GM12874 (cell line): ENCODE results near the gene RFPL4AL1.
"Not testable (repeated sequence)": the region's sequence is repeated elsewhere in the genome, so short reads cannot be mapped to it uniquely, and the experiment has no call there.

ENCODE experiments used
- TF ChIP-seq, protein P1 (sequence below): IDR thresholded peaks from 2 replicates; pipeline ENCODE4 v1.5.1; 2011; ENCODE audit warnings: low read depth, mild to moderate bottlenecking, control low read depth, low read length, moderate library complexity; ENCODE audit not compliant: insufficient read depth

The RFPL4AL1 gene

GRCh38 chr19:55758797-55759196, 10.1 kb upstream of the RFPL4AL1 start, which contains the start of gene RFPL4A:
Gene RFPL4A, plus strand, starts transcription at chr19:55759097. Its CDS starts 2,704 bp downstream, at chr19:55761801.
- TF ChIP-seq, protein P1, sequence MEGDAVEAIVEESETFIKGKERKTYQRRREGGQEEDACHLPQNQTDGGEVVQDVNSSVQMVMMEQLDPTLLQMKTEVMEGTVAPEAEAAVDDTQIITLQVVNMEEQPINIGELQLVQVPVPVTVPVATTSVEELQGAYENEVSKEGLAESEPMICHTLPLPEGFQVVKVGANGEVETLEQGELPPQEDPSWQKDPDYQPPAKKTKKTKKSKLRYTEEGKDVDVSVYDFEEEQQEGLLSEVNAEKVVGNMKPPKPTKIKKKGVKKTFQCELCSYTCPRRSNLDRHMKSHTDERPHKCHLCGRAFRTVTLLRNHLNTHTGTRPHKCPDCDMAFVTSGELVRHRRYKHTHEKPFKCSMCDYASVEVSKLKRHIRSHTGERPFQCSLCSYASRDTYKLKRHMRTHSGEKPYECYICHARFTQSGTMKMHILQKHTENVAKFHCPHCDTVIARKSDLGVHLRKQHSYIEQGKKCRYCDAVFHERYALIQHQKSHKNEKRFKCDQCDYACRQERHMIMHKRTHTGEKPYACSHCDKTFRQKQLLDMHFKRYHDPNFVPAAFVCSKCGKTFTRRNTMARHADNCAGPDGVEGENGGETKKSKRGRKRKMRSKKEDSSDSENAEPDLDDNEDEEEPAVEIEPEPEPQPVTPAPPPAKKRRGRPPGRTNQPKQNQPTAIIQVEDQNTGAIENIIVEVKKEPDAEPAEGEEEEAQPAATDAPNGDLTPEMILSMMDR = not testable (repeated sequence)

GRCh38 chr19:55766466-55766865, 2.5 kb upstream of the RFPL4AL1 start:
- TF ChIP-seq, protein P1 = no peak

DNA sequence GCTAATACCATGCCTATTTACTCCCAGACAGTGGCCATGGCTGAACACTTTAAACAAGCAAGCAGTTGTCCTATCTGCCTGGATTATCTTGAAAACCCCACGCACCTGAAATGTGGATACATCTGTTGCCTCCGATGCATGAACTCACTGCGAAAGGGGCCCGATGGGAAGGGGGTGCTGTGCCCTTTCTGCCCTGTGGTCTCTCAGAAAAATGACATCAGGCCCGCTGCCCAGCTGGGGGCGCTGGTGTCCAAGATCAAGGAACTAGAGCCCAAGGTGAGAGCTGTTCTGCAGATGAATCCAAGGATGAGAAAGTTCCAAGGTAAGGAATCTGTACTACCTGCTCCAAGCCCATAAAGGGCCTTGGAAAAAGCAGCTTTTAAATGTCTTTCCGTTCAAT, 8.6 kb downstream of the RFPL4AL1 start:
- TF ChIP-seq, protein P1 = no peak

- TF ChIP-seq, protein P1 = no peak
These were observed 9.4 kb downstream of the RFPL4AL1 start for GRCh38 chr19:55778331-55778730.

DNA sequence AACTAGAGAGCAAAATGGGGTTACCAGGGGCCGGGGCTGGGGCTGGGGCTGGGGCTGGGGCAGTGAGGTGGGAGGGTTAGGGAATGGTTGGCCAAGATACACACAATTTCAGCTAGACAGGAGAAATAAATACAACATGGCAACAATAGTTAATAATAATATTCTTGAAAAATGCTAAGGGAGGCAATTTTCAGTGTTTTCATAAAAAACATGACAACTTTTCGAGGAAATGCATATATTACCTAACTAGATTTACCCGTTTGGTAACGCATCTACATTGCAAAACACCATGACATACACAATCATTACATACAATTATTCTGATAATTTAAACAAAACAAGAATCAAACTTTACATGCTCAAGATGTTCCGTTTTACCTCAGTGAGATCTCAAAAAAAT, 12.2 kb downstream of the RFPL4AL1 start:
- TF ChIP-seq, protein P1 = no peak

- TF ChIP-seq, protein P1 = no peak
These were observed 26.1 kb downstream of the RFPL4AL1 start for GRCh38 chr19:55795021-55795420.

DNA sequence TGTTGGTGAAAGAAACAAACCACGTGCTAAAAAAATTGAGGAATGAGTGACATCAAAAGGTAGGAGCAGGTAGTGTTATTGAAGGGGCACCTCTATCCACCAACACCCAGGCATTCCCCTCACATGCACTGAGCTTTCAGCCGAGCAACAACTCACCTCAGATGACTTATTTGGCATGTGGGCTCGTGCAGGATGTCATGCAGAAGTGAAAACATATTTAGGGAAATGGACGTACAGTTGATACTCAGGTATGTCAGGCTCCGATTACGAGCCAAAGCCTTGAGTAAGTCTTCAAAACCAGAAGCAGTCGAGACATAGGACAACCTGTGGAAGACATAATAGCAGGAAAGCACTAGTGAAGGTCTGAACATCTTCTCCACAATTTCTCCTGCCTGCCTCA, 32.5 kb downstream of the RFPL4AL1 start:
- TF ChIP-seq, protein P1 = no peak

DNA sequence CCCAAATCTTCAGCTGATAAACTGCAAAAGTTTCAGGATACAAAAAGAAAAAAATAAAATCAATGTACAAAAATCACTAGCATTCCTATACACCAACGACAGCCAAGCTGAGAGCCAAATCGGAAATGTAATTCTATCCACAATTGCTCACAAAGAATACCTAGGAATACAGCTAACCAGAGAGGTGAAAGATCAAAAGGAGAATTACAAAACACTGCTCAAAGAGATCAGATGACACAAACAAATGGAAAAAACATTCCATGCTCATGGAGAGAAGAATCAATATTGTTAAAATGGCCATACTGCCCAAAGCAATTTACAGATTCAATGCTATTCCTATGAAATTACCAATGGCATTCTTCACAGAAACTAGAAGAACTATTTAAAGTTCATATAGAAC, 33.4 kb downstream of the RFPL4AL1 start:
- TF ChIP-seq, protein P1 = no peak
